Measurements from ENCODE around the gene CPNE6. TPM values are rescaled to one million over a fixed set of nuclear protein-coding genes. Genes with fewer than 3 reads are reported as not detected.
"Not testable (repeated sequence)": the region's sequence is repeated elsewhere in the genome, so short reads cannot be mapped to it uniquely, and the experiment has no call there.

Gene CPNE6
- total and polyA plus RNA-seq, 12 donors = 0.07 to 1.4 (median 0.22) TPM; not detected in 7

GRCh38 chr14:24100197-24100981, 29.0 kb downstream of the CPNE6 start:
- H3K4me3 ChIP-seq = no peak overlapping the region
- no peaks in the 10 kb centered on the region for H3K9me3 ChIP-seq (replicated peaks in 1 of 3)
- no peak for DNase-seq
- TF ChIP-seq POLR2A (IDR thresholded peaks at IDR 0.05) (no peak), CTCF (IDR thresholded peaks at IDR 0.05) (no peak)
- no peaks in the 10 kb centered on the region for H3K27me3 ChIP-seq
- 80 to 90% (median 84%) methylated on average over 4 of the region's 4 CpGs for WGBS, 4 donors
- H3K36me3 ChIP-seq (replicated peaks in 1 of 2) = peaks cover 0 to 11% of the 10 kb centered on the region in 2 donors
- intact Hi-C loops (cut with DNase I) = no loop called here
- H3K27ac ChIP-seq = no peak overlapping the region
- peaks cover 0 to 5% of the 10 kb centered on the region in 2 donors for H3K4me1 ChIP-seq (replicated peaks in 1 of 2)

GRCh38 chr14:24100982-24101494, 29.7 kb downstream of the CPNE6 start:
- no peak overlapping the region for H3K4me3 ChIP-seq
- intact Hi-C loops (cut with DNase I) = no loop called here
- H3K36me3 ChIP-seq (replicated peaks in 1 of 2) = peaks cover 0 to 11% of the 10 kb centered on the region in 2 donors
- TF ChIP-seq POLR2A (IDR thresholded peaks at IDR 0.05) (no peak), CTCF (IDR thresholded peaks at IDR 0.05) (no peak)
- no peaks in the 10 kb centered on the region for H3K4me1 ChIP-seq (replicated peaks in 1 of 2)
- H3K27me3 ChIP-seq = no peaks in the 10 kb centered on the region
- H3K27ac ChIP-seq = no peak overlapping the region
- H3K9me3 ChIP-seq (replicated peaks in 1 of 3) = no peaks in the 10 kb centered on the region
- WGBS, 4 donors = 89 to 100% (median 93%) methylated on average over 3 of the region's 3 CpGs
- no peak for DNase-seq

- H3K9me3 ChIP-seq (replicated peaks in 1 of 3) = no peaks in the 10 kb centered on the region
- peaks cover 0 to 8% of the 10 kb centered on the region in 2 donors for H3K4me1 ChIP-seq (replicated peaks in 1 of 2)
- no peak for DNase-seq
- H3K4me3 ChIP-seq = no peak overlapping the region
- intact Hi-C loops (cut with DNase I) = no loop called here
- TF ChIP-seq CTCF (IDR thresholded peaks at IDR 0.05) = no peak
- no peak for TF ChIP-seq POLR2A (IDR thresholded peaks at IDR 0.05)
- H3K27me3 ChIP-seq = no peaks in the 10 kb centered on the region
- H3K27ac ChIP-seq = no peak overlapping the region
- H3K36me3 ChIP-seq (replicated peaks in 1 of 2) = peaks cover 0 to 11% of the 10 kb centered on the region in 2 donors
- WGBS, 4 donors = 85 to 92% (median 89%) methylated on average over 4 to 7 of the region's 7 CpGs
Observed at GRCh38 chr14:24102357-24103048, 31.1 kb downstream of the CPNE6 start.

DNA sequence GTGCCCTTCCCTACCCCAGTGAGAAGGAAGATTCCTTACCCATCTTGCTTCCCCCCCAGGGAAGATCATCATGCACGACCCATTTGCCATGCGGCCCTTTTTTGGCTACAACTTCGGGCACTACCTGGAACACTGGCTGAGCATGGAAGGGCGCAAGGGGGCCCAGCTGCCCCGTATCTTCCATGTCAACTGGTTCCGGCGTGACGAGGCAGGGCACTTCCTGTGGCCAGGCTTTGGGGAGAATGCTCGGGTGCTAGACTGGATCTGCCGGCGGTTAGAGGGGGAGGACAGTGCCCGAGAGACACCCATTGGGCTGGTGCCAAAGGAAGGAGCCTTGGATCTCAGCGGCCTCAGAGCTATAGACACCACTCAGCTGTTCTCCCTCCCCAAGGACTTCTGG, 32.1 kb downstream of the CPNE6 start:
- peaks cover 0 to 4% of the 10 kb centered on the region in 2 donors for H3K36me3 ChIP-seq (replicated peaks in 1 of 2)
- H3K27me3 ChIP-seq = no peaks in the 10 kb centered on the region
- WGBS, 4 donors = 84 to 92% (median 86%) methylated on average over 7 to 13 of the region's 13 CpGs
- H3K4me1 ChIP-seq (replicated peaks in 1 of 2) = peaks cover 0 to 12% of the 10 kb centered on the region in 2 donors
- H3K4me3 ChIP-seq = no peak overlapping the region
- no peak for DNase-seq
- intact Hi-C loops (cut with DNase I) = no loop called here
- no peak overlapping the region for H3K27ac ChIP-seq
- no peaks in the 10 kb centered on the region for H3K9me3 ChIP-seq (replicated peaks in 1 of 3)
- no peak for TF ChIP-seq POLR2A (IDR thresholded peaks at IDR 0.05)
- no peak for TF ChIP-seq CTCF (IDR thresholded peaks at IDR 0.05)

GRCh38 chr14:24105609-24106239, 34.4 kb downstream of the CPNE6 start:
- H3K27me3 ChIP-seq; H3K9me3 ChIP-seq (replicated peaks in 1 of 3); intact Hi-C loops (cut with DNase I); H3K4me3 ChIP-seq; DNase-seq; H3K36me3 ChIP-seq (replicated peaks in 1 of 2); H3K27ac ChIP-seq: not testable (repeated sequence)
- H3K4me1 ChIP-seq (replicated peaks in 1 of 2) = peaks cover 0 to 20% of the 10 kb centered on the region in 2 donors
- WGBS, 4 donors = 93 to 96% (median 95%) methylated on average over 8 of the region's 8 CpGs
